Muscle layer of colon (tissue), 2 donors: ENCODE data around the gene XPNPEP2.

Source experiments
- H3K27ac ChIP-seq: one replicate; pipeline ENCODE4 v1.7.0; 2013; ENCODE audit warnings: low read depth, mild to moderate bottlenecking, low read length, moderate library complexity
- H3K27me3 ChIP-seq, 2 donors: one replicate each; pipeline ENCODE4 v1.7.0; 2013; ENCODE audit warnings: low read length in 2 of 2, mild to moderate bottlenecking in 2 of 2; ENCODE audit not compliant: insufficient read depth in 2 of 2, control insufficient read depth in 1 of 2
- H3K36me3 ChIP-seq: one replicate; pipeline ENCODE4 v1.7.0; 2013; ENCODE audit warnings: mild to moderate bottlenecking, low read length; ENCODE audit not compliant: insufficient read depth
- H3K4me1 ChIP-seq: one replicate; pipeline ENCODE4 v1.7.0; 2013; ENCODE audit warnings: mild to moderate bottlenecking, low read length; ENCODE audit not compliant: insufficient read depth
- H3K4me3 ChIP-seq, 2 donors: one replicate each; pipeline ENCODE4 v1.7.0; 2013; ENCODE audit warnings: low read length in 2 of 2, low read depth in 1 of 2, mild to moderate bottlenecking in 1 of 2, moderate library complexity in 1 of 2
- H3K9ac ChIP-seq: one replicate; pipeline ENCODE4 v1.7.0; 2013; ENCODE audit warnings: low read length
- H3K9me3 ChIP-seq: one replicate; pipeline ENCODE4 v1.7.0; 2013; ENCODE audit warnings: mild to moderate bottlenecking, low read length
- donor health status: abdominal sarcoma.
- donor health status: Adenocarcinoma of cecum.

The XPNPEP2 gene

DNA sequence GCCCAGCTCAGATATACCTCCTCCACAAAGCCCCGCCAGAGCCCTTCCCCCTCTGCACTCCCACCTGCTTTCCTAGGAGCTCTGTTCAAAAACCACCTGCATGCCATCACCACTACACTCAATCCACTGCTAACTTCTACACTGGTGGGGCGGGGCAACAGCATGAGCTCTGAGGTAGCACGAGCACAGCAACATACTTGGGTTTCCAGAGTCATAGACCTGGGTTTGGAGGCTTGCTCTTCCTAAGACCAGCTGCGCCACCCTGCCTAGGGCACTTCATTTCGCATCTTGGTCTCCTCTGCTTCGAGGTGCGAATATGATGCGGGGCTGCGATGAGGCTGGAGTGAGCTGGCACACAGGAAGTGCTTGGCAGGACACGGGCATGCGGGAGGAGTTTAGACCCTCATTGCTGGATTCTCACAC, 44.5 kb downstream of the XPNPEP2 start:
- no peak overlapping the region for H3K9ac ChIP-seq
- H3K36me3 ChIP-seq = no peaks in the 10 kb centered on the region
- no peaks in the 10 kb centered on the region for H3K27me3 ChIP-seq
- H3K4me1 ChIP-seq = no peaks in the 10 kb centered on the region
- no peak overlapping the region for H3K4me3 ChIP-seq
- no peak overlapping the region for H3K27ac ChIP-seq
- no peaks in the 10 kb centered on the region for H3K9me3 ChIP-seq

DNA sequence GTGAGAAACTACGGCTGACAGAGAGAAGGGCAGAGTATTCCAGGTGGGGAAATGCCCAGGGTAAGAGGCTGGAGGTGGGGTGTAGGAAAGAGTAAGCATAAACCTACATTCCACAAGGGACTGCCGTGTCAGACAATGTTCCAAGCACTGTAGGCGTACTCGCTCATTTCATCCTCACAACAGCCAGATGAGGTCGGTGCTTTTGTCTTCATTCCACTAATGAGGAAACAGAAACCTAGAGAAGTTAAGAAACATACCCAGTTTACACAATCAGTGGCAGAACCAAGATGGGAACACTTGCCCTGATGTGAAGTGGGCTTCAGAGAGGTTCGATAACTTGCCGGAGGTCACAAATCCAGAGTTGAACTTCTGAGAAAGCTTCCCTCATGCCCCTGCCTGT, 45.6 kb downstream of the XPNPEP2 start:
- Histone ChIP-seq H3K4me3 (no peak overlapping the region), H3K27me3 (no peaks in the 10 kb centered on the region), H3K27ac (no peak overlapping the region), H3K36me3 (no peaks in the 10 kb centered on the region), H3K9me3 (no peaks in the 10 kb centered on the region), H3K4me1 (no peaks in the 10 kb centered on the region), H3K9ac (no peak overlapping the region)

DNA sequence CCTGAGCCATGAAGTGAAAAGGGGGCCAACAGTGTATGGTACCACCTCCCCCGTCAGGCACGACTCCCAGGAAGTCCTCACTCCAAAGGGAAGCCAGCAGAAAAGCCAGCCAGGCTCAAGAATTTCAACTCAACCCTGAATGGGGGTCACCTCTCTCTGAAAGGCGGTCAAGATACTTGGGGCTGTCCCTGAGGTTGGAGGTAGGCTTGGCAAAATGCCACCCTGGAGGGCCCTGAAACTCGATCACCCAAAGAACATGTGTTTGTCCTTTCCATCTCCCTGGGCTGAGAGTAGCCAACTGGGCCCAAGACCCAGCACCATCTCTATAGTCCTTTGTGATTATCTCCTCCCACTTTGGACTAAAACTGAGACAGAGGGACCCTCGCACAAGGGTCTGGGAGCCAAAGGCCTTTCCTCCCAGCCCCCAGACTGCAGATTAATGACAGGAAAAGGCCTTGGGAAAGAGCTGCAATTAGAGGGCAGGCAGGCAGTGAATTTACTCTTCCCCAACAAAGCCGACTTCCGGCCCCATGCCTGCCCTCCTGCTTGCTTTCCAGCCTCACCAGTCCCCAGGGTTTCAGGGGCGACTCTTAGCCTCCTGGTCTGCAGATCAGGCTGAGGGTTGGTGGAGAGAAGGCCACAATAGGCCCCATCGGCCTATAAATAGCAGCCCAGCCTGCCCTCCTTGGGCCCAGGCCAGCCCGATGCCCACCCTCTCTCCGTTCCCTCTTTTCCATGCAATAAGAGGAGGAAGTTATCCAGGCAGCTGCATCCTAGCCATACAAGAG, 46.6 kb downstream of the XPNPEP2 start:
- H3K4me3 ChIP-seq = no peak overlapping the region
- no peak overlapping the region for H3K27ac ChIP-seq
- H3K9me3 ChIP-seq = no peaks in the 10 kb centered on the region
- H3K36me3 ChIP-seq = no peaks in the 10 kb centered on the region
- H3K9ac ChIP-seq = no peak overlapping the region
- H3K4me1 ChIP-seq = no peaks in the 10 kb centered on the region
- no peaks in the 10 kb centered on the region for H3K27me3 ChIP-seq

DNA sequence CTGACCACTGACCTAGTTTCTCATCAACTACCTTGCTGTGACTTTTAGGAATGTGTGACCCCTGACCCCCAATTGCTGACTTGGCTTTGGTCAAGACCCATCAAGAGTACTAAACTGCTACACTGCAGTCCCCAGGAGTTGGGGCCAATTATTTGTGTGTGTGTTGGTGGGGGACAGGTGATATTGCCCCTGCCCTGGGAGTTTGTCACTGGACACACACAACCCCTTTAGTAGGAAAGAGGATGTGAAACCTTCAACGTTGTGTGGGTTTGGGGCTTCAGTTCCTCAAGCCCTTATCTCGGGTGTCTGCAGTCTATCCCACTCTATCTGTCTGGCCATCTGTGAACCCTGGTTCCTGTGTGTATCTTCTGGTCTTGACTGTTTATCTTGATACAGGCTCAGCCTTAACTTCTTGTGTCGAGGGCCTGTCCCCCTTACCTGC, 47.5 kb downstream of the XPNPEP2 start:
- Histone ChIP-seq H3K4me1 (no peaks in the 10 kb centered on the region), H3K9ac (no peak overlapping the region), H3K27ac (no peak overlapping the region), H3K27me3 (no peaks in the 10 kb centered on the region), H3K36me3 (no peaks in the 10 kb centered on the region), H3K9me3 (no peaks in the 10 kb centered on the region), H3K4me3 (no peak overlapping the region)

DNA sequence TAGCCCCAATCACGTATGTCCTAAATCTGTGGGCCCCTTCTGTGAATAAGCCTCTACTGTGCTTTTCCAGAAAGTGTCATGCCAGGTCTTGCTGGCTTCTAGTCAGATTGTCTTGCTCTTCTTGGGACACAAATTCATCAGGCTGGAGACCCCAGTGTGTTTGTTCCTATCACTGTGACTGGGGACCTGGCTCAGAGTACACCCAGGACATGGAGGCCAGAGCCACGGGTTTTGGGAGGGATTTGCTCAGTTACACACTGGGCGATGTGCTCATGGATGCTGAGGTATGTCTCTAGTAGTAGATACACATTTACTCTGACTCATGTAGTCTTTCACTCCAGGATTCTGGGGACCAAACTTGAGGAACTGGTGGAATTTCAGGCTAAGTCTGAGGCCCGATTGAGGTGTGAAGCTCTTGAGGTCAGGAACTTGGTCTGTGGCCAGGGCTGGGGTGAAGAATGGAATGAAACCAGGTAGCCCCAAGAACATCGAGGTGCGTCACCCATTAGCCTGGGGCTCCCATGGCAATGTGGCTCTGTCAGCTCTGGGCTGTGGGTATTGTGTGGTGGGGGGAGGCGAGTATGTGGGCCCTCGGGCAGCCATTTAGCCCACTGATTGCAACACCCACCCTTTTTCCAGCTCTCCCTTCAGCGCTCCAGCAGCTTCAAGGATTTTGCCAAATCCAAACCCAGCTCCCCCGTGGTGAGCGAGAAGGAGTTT, 48.7 kb downstream of the XPNPEP2 start:
- H3K9me3 ChIP-seq = no peaks in the 10 kb centered on the region
- no peaks in the 10 kb centered on the region for H3K36me3 ChIP-seq
- H3K27ac ChIP-seq = no peak overlapping the region
- no peak overlapping the region for H3K4me3 ChIP-seq
- no peaks in the 10 kb centered on the region for H3K27me3 ChIP-seq
- H3K9ac ChIP-seq = no peak overlapping the region
- H3K4me1 ChIP-seq = no peaks in the 10 kb centered on the region

DNA sequence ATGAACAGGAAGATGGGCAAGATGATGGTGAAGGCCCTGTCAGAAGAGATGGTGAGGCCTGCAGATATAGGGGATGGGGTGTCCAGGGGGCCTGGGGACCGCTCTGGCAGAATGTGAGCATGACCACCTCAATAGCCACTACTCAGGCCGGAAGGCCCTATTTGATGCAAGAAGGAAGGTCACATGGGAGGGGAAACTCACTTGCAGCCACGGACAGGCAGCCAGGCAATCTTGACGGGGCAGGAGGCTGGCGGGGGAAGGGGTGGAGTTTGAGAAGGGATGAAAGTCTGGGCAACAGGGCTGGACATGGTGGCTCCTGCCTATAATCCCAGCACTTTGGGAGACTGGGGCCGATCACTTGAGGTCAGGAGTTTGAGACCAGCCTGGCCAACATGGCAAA, 49.7 kb downstream of the XPNPEP2 start:
- Histone ChIP-seq H3K27me3 (no peaks in the 10 kb centered on the region), H3K27ac (no peak overlapping the region), H3K9ac (no peak overlapping the region), H3K9me3 (no peaks in the 10 kb centered on the region), H3K4me1 (no peaks in the 10 kb centered on the region), H3K4me3 (no peak overlapping the region), H3K36me3 (no peaks in the 10 kb centered on the region)

DNA sequence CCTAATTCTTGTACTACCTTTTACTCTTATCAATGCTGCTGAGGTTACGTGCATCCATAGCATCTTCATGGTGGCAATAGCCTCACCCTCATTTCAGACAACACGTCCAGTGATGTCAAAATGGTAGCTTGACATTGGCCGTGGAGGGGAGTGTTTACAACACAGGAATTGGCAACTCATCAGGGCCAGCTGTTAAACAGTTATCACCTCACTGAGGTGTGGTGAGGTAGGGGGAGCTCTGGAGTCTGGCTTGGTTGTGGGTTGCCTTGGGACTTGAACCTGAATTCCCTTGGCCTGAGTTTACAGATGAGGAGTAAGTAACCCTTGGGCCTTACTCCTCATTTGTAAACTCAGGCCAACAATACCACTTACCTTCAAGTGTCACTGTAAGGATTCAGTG, 51.4 kb downstream of the XPNPEP2 start:
- H3K9ac ChIP-seq = no peak overlapping the region
- H3K4me3 ChIP-seq = no peak overlapping the region
- H3K36me3 ChIP-seq = no peaks in the 10 kb centered on the region
- no peaks in the 10 kb centered on the region for H3K4me1 ChIP-seq
- H3K9me3 ChIP-seq = no peaks in the 10 kb centered on the region
- H3K27ac ChIP-seq = no peak overlapping the region
- H3K27me3 ChIP-seq = no peaks in the 10 kb centered on the region

DNA sequence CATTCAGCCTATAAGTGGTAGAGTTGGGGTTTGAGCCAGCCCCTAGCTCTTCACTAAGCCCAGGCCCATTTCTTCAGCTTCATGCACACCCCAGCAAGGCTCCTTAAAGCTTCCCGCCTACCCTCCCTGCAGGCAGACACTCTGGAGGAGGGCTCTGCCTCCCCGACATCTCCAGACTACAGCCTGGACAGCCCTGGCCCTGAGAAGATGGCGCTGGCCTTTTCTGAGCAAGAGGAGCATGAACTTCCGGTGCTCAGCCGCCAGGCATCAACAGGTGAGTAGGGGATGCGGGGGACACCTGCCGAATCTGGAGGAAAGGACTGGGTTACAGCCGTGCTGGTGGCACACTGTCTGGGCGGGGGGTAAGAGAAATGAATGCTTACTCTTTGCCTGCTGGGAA, 52.0 kb downstream of the XPNPEP2 start:
- no peaks in the 10 kb centered on the region for H3K9me3 ChIP-seq
- H3K27ac ChIP-seq = no peak overlapping the region
- H3K36me3 ChIP-seq = no peaks in the 10 kb centered on the region
- no peaks in the 10 kb centered on the region for H3K27me3 ChIP-seq
- H3K4me3 ChIP-seq = no peak overlapping the region
- H3K9ac ChIP-seq = no peak overlapping the region
- H3K4me1 ChIP-seq = no peaks in the 10 kb centered on the region

DNA sequence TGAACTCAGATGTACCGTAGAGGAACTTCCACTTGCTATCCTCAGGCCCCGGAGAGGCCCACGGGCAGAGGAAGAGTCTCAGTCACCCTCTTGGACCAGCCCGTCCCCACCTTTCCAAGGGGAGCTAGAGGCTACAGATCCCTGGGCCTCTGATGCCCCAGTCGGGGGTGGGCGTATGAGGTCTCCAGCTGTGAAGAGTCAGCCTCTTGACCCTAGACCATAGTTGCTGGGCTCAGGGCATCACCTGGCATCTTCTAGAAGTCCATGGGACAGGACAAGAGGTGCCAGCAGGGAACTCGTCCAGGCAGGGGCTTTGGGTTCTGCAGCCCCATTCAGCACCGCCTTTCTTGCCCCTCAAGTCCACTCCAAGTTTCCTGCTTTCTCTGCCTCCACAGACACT, 52.6 kb downstream of the XPNPEP2 start:
- H3K9me3 ChIP-seq = no peaks in the 10 kb centered on the region
- no peaks in the 10 kb centered on the region for H3K4me1 ChIP-seq
- no peak overlapping the region for H3K9ac ChIP-seq
- H3K36me3 ChIP-seq = no peaks in the 10 kb centered on the region
- no peak overlapping the region for H3K27ac ChIP-seq
- no peaks in the 10 kb centered on the region for H3K27me3 ChIP-seq
- no peak overlapping the region for H3K4me3 ChIP-seq

DNA sequence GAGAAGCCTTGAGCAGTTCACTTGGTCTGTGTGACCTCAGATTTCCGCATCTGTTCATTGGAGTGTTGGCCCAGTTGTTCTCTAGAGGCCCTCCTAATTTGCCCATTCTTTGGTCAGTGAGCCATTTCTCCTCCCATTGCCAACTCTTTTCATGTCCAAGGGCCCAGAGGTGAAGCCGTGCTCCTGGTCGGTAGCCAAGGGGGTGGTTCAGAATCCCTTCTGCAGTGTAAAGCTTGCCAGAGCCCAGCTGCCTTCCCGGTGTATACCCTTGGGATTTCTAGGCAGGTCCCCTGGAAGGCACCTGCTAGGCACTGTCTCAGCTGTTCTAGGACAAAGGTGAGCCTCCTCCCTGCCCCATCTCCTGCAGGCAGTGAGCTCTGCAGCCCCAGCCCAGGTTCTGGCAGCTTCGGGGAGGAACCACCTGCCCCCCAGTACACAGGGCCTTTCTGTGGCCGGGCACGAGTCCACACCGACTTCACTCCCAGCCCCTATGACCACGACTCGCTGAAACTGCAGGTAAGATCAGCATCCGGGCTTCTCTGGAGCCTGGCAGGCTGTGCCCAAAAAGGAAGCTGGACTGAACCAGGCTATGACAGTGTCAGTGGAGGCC, 53.3 kb downstream of the XPNPEP2 start:
- H3K9me3 ChIP-seq = no peaks in the 10 kb centered on the region
- H3K27ac ChIP-seq = no peak overlapping the region
- H3K4me1 ChIP-seq = no peaks in the 10 kb centered on the region
- no peaks in the 10 kb centered on the region for H3K27me3 ChIP-seq
- no peak overlapping the region for H3K9ac ChIP-seq
- no peaks in the 10 kb centered on the region for H3K36me3 ChIP-seq
- no peak overlapping the region for H3K4me3 ChIP-seq

DNA sequence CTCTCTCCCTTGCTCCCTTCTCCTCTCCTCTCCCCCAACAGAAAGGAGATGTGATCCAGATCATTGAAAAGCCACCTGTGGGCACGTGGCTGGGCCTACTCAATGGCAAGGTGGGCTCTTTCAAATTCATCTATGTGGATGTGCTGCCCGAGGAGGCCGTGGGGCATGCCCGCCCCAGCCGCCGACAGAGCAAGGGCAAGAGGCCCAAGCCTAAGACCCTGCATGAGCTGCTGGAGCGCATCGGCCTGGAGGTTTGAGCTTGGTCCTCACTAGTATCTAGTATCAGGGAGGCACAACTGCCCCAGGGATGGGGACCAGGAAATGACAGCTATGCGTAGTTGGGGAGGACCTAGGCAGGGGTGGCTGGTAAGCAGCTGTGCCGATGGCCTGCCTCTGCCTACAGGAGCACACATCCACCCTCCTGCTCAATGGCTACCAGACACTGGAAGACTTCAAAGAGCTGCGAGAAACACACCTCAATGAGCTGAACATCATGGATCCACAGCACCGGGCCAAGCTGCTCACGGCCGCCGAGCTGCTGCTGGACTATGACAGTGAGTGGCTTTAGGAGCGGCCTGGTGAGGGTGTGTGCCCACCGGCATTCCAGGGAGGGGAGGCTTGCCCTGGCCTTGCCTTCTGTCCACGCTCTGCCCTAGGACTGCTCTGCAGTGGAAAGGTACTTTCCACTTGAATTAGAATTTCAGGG, 54.0 kb downstream of the XPNPEP2 start:
- H3K9ac ChIP-seq = no peak overlapping the region
- no peak overlapping the region for H3K27ac ChIP-seq
- H3K27me3 ChIP-seq = no peaks in the 10 kb centered on the region
- no peak overlapping the region for H3K4me3 ChIP-seq
- no peaks in the 10 kb centered on the region for H3K4me1 ChIP-seq
- H3K9me3 ChIP-seq = no peaks in the 10 kb centered on the region
- no peaks in the 10 kb centered on the region for H3K36me3 ChIP-seq
